ENCODE data around the gene RNF7.
"Not testable (repeated sequence)": the region's sequence is repeated elsewhere in the genome, so short reads cannot be mapped to it uniquely, and the experiment has no call there.

Gene RNF7

GRCh38 chr3:141738022-141738890 is at the start of gene RNF7:
Gene RNF7, plus strand, starts transcription at chr3:141738298. Its CDS starts 44 bp downstream, at chr3:141738342.
- DNase-seq: peak; percentile 95

GRCh38 chr3:141690431-141691072 is 47.5 kb upstream of the RNF7 start:
- DNase-seq: no peak

- DNase-seq: not testable (repeated sequence)
Observed at GRCh38 chr3:141691471-141691870, 46.6 kb upstream of the RNF7 start.

GRCh38 chr3:141692973-141693372 is 45.1 kb upstream of the RNF7 start:
- DNase-seq: not testable (repeated sequence)

- DNase-seq: no peak
Observed at GRCh38 chr3:141699324-141699723, 38.8 kb upstream of the RNF7 start.

GRCh38 chr3:141699897-141700296 is 38.2 kb upstream of the RNF7 start:
- DNase-seq: no peak

GRCh38 chr3:141703367-141703766 is 34.7 kb upstream of the RNF7 start:
- not testable (repeated sequence) for DNase-seq

- DNase-seq: no peak
Observed at GRCh38 chr3:141707741-141708203, 30.3 kb upstream of the RNF7 start.

GRCh38 chr3:141708367-141708766 is 29.7 kb upstream of the RNF7 start:
- no peak for DNase-seq

GRCh38 chr3:141709126-141709770 is 28.9 kb upstream of the RNF7 start:
- no peak for DNase-seq

GRCh38 chr3:141710121-141710520 is 28.0 kb upstream of the RNF7 start:
- DNase-seq: no peak

- DNase-seq: no peak
Observed at GRCh38 chr3:141710888-141711616, 27.0 kb upstream of the RNF7 start.

GRCh38 chr3:141714671-141715070 is 23.4 kb upstream of the RNF7 start:
- DNase-seq: no peak

- DNase-seq: no peak
Observed at GRCh38 chr3:141722081-141722480, 16.0 kb upstream of the RNF7 start.

- no peak for DNase-seq
Observed at GRCh38 chr3:141722648-141723047, 15.4 kb upstream of the RNF7 start.

GRCh38 chr3:141723255-141723654 is 14.8 kb upstream of the RNF7 start:
- DNase-seq: no peak

- no peak for DNase-seq
Observed at GRCh38 chr3:141724186-141724585, 13.9 kb upstream of the RNF7 start.

GRCh38 chr3:141725036-141725435 is 13.1 kb upstream of the RNF7 start:
- DNase-seq: no peak

GRCh38 chr3:141726483-141726882 is 11.6 kb upstream of the RNF7 start:
- no peak for DNase-seq

- DNase-seq: no peak
Observed at GRCh38 chr3:141728355-141728892, 9.7 kb upstream of the RNF7 start.

- DNase-seq: no peak
Observed at GRCh38 chr3:141729240-141729639, 8.9 kb upstream of the RNF7 start.

GRCh38 chr3:141735176-141735575 is 2.9 kb upstream of the RNF7 start:
- no peak for DNase-seq

Measured in NCI-H2171 treated with DMSO at 0.1 percent for 48 hours (cell line).